WTC11 (cell line): Measurements from ENCODE around the gene TTLL12. TPM values are rescaled to one million over a fixed set of nuclear protein-coding genes. Genes with fewer than 3 reads are reported as not detected.

Experiments used
- ATAC-seq: fragments of 200-7000 bp; cut with Tn5 transposase; 2 replicates; pipeline ENCODE4 v1.10.0; 2021; ENCODE audit warnings: mild to moderate bottlenecking, moderate library complexity
- CTCF ChIA-PET: fragments of 300-600 bp; sonication (Branson Sonifier 250); formaldehyde crosslinking; loops from one replicate; lab custom pipeline; 2021; ENCODE audit warnings: antibody characterized with exemption; lab: Charles Lee
- POLR2A ChIA-PET: fragments of 350-600 bp; sonication (Branson Sonifier 250); formaldehyde crosslinking; loops from one replicate; lab custom pipeline; 2021; ENCODE audit warnings: antibody characterized with exemption; lab: Charles Lee
- DNase-seq: peaks from one replicate; pipeline ENCODE4 v3.0.0; 2021; ENCODE audit warnings: low spot score
- H3K27ac Mint-ChIP-seq: 2 replicates; pipeline ENCODE4 v1.8.0; 2021; ENCODE audit warnings: mixed read lengths
- H3K27me3 Mint-ChIP-seq: 2 replicates; pipeline ENCODE4 v1.8.0; 2021; ENCODE audit warnings: low read depth, mild to moderate bottlenecking, moderate library complexity, mixed read lengths
- H3K36me3 Mint-ChIP-seq: 2 replicates; pipeline ENCODE4 v1.8.0; 2021; ENCODE audit warnings: mixed read lengths
- H3K4me1 Mint-ChIP-seq: 2 replicates; pipeline ENCODE4 v1.8.0; 2022; ENCODE audit warnings: mixed read lengths
- H3K4me3 Mint-ChIP-seq: 2 replicates; pipeline ENCODE4 v1.8.0; 2021; ENCODE audit warnings: mild to moderate bottlenecking, moderate library complexity, mixed read lengths
- H3K9me3 Mint-ChIP-seq: 2 replicates; pipeline ENCODE4 v1.8.0; 2021; ENCODE audit warnings: mixed read lengths
- ATF1 ChIP-seq: sonication (generic); formaldehyde crosslinking; IDR thresholded peaks from 2 replicates; pipeline ENCODE4 v1.8.1; 2023; ENCODE audit warnings: mild to moderate bottlenecking, moderate library complexity, missing genetic modification reagents
- CBFB ChIP-seq: sonication (generic); formaldehyde crosslinking; IDR thresholded peaks from 2 replicates; pipeline ENCODE4 v1.8.1; 2022; ENCODE audit warnings: mild to moderate bottlenecking, low read depth, missing genetic modification reagents
- GRHL2 ChIP-seq: fragments of 250-450 bp; sonication (Bioruptor Pico); IDR thresholded peaks from 2 replicates; pipeline ENCODE4 v1.8.0; 2022; ENCODE audit warnings: mild to moderate bottlenecking, moderate library complexity; ENCODE audit not compliant: insufficient replicate concordance, severe bottlenecking
- GTF2I ChIP-seq: fragments of 250-450 bp; sonication (Bioruptor Pico); conservative IDR thresholded peaks from 2 replicates; pipeline ENCODE4 v1.4.0; 2021; ENCODE audit warnings: mild to moderate bottlenecking
- HMGA2 ChIP-seq: fragments of 250-450 bp; sonication (Bioruptor Pico); IDR thresholded peaks from 2 replicates; pipeline ENCODE4 v1.4.0; 2021; ENCODE audit warnings: mild to moderate bottlenecking, moderate library complexity
- NFATC4 ChIP-seq: fragments of 250-450 bp; sonication (Bioruptor Pico); IDR thresholded peaks from 2 replicates; pipeline ENCODE4 v1.9.0; 2021; ENCODE audit warnings: mild to moderate bottlenecking
- RORB ChIP-seq: fragments of 250-450 bp; sonication (Bioruptor Pico); IDR thresholded peaks from 2 replicates; pipeline ENCODE4 v1.9.0; 2021; ENCODE audit warnings: mild to moderate bottlenecking
- TCF7 ChIP-seq: sonication (generic); formaldehyde crosslinking; IDR thresholded peaks from 2 replicates; pipeline ENCODE4 v1.8.0; 2022; ENCODE audit warnings: mild to moderate bottlenecking, low read depth, missing genetic modification reagents, moderate library complexity
- TEAD1 ChIP-seq: sonication (generic); formaldehyde crosslinking; IDR thresholded peaks from 2 replicates; pipeline ENCODE4 v1.8.0; 2022; ENCODE audit warnings: mild to moderate bottlenecking, missing genetic modification reagents
- TP53 ChIP-seq: sonication (generic); formaldehyde crosslinking; IDR thresholded peaks from 2 replicates; pipeline ENCODE4 v1.8.1; 2023; ENCODE audit warnings: mild to moderate bottlenecking, missing genetic modification reagents
- ZNF423 ChIP-seq: fragments of 250-450 bp; sonication (Bioruptor Pico); IDR thresholded peaks from 2 replicates; pipeline ENCODE4 v2.1.2; 2022; ENCODE audit warnings: mild to moderate bottlenecking, moderate library complexity
- total RNA-seq: library from RNA; stranded (reverse); gene quantifications from 3 replicates; pipeline ENCODE4 v1.2.3, GENCODE V29; 2021
- TF ChIP-seq, protein P1 (sequence below): sonication (generic); formaldehyde crosslinking; IDR thresholded peaks from 2 replicates; pipeline ENCODE4 v1.8.1; 2022; ENCODE audit warnings: low read depth, mild to moderate bottlenecking, moderate library complexity, missing genetic modification reagents, borderline replicate concordance
- TF ChIP-seq, protein P2 (sequence below): sonication (generic); formaldehyde crosslinking; IDR thresholded peaks from 2 replicates; pipeline ENCODE4 v1.8.0; 2023; ENCODE audit warnings: missing genetic modification reagents, mild to moderate bottlenecking, borderline replicate concordance
- TF ChIP-seq, protein P3 (sequence below): sonication (generic); formaldehyde crosslinking; IDR thresholded peaks from 2 replicates; pipeline ENCODE4 v1.8.1; 2022; ENCODE audit warnings: mild to moderate bottlenecking, moderate library complexity, missing genetic modification reagents
- TF ChIP-seq, protein P4 (sequence below): fragments of 250-450 bp; sonication (Bioruptor Pico); conservative IDR thresholded peaks from 2 replicates; pipeline ENCODE4 v1.9.0; 2021; ENCODE audit warnings: mild to moderate bottlenecking

Gene TTLL12
- total RNA-seq, 1 experiment from 2014 or later: 134 TPM

DNA sequence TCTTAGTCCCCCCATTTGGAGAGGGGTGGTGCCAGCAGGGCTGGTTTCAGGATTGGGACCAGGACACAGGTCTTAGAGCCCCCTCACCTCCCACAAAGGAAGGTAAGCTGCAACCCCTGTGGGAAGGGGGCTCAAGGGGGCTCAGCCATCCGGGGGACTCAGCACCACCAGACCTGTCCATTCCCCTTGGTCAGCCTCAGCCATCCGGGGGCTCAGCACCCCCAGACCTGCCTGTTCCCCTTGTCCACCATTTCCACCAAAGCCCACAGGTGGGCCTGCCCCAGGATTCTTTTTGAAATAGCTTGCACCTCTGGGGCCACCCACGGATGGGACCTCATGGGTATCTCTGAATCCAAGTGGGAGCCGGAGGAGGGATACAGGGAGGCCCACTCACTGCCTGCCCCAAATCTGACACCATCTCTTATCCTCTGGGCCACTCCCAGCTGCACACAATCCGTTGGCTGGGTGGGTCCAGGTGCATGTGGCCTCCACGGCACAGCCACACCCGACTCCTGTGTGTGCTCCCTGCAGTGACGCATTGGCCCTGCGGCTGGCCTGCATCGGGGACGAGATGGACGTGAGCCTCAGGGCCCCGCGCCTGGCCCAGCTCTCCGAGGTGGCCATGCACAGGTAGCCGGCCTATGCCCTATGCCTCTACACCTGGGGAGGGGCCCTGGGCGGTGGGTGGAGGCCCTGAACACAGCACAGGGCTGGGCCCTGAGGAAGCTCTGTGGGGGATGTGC lies 59.6 kb downstream of the TTLL12 start (continued):
- TF ChIP-seq, protein P1, sequence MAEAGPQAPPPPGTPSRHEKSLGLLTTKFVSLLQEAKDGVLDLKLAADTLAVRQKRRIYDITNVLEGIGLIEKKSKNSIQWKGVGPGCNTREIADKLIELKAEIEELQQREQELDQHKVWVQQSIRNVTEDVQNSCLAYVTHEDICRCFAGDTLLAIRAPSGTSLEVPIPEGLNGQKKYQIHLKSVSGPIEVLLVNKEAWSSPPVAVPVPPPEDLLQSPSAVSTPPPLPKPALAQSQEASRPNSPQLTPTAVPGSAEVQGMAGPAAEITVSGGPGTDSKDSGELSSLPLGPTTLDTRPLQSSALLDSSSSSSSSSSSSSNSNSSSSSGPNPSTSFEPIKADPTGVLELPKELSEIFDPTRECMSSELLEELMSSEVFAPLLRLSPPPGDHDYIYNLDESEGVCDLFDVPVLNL (CRISPR knock-in tag): no peak
- TF ChIP-seq, protein P2, sequence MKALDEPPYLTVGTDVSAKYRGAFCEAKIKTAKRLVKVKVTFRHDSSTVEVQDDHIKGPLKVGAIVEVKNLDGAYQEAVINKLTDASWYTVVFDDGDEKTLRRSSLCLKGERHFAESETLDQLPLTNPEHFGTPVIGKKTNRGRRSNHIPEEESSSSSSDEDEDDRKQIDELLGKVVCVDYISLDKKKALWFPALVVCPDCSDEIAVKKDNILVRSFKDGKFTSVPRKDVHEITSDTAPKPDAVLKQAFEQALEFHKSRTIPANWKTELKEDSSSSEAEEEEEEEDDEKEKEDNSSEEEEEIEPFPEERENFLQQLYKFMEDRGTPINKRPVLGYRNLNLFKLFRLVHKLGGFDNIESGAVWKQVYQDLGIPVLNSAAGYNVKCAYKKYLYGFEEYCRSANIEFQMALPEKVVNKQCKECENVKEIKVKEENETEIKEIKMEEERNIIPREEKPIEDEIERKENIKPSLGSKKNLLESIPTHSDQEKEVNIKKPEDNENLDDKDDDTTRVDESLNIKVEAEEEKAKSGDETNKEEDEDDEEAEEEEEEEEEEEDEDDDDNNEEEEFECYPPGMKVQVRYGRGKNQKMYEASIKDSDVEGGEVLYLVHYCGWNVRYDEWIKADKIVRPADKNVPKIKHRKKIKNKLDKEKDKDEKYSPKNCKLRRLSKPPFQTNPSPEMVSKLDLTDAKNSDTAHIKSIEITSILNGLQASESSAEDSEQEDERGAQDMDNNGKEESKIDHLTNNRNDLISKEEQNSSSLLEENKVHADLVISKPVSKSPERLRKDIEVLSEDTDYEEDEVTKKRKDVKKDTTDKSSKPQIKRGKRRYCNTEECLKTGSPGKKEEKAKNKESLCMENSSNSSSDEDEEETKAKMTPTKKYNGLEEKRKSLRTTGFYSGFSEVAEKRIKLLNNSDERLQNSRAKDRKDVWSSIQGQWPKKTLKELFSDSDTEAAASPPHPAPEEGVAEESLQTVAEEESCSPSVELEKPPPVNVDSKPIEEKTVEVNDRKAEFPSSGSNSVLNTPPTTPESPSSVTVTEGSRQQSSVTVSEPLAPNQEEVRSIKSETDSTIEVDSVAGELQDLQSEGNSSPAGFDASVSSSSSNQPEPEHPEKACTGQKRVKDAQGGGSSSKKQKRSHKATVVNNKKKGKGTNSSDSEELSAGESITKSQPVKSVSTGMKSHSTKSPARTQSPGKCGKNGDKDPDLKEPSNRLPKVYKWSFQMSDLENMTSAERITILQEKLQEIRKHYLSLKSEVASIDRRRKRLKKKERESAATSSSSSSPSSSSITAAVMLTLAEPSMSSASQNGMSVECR (CRISPR knock-in tag): no peak
- TF ChIP-seq ZNF423 (CRISPR knock-in tag) (no peak), TEAD1 (CRISPR knock-in tag) (no peak)
- TF ChIP-seq, protein P3, sequence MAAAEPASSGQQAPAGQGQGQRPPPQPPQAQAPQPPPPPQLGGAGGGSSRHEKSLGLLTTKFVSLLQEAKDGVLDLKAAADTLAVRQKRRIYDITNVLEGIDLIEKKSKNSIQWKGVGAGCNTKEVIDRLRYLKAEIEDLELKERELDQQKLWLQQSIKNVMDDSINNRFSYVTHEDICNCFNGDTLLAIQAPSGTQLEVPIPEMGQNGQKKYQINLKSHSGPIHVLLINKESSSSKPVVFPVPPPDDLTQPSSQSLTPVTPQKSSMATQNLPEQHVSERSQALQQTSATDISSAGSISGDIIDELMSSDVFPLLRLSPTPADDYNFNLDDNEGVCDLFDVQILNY (CRISPR knock-in tag): no peak

DNA sequence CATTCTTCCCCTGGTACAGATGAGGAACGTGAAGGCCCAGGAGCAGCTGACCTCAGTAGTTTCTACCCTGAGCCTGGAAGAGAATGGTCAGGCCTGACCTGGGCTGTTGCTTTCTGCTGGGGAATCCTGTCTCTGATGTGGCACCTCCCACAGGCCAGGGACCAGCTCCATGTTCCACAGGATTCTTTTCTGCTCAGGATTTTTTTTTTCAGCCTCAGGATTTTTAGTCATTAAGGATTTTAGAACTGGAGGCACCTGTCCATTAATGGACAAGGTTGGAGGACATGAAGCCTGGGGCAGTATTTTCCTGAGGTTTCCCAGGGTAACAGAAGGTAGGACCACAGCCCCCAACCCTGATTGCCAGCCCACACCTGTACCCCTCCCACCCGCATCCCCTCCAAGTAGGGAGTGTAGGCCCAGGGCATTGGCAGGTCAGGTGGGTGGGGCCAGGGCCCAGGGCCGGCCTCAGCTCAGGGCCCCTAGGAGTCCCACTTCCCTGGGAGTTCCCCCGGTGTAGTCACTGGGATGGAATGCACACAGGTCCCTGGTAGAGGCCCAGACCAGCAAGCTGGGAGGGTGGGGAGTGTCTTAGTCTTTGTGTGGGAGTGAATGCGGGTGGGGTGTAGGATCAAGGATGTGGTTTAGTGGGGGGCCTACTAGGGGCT lies 60.3 kb downstream of the TTLL12 start:
- no peak for DNase-seq
- Mint-ChIP-seq H3K27me3 (no peaks in the 10 kb centered on the region), H3K9me3 (no peaks in the 10 kb centered on the region), H3K27ac (0 out of 2 replicates have a peak overlapping the region, but pooled peaks have one; percentile 19), H3K36me3 (no peaks in the 10 kb centered on the region), H3K4me3 (no peak overlapping the region), H3K4me1 (peaks cover 9% of the 10 kb centered on the region)
- no peak; the same call in 1 of the 2 replicates for ATAC-seq
- ChIA-PET POLR2A (interaction anchor here (0.6 kb wide), 1 partner anchor 39 kb away, joined by 5 read pairs; no protein-coding TSS in a partner anchor), CTCF (no interaction called here)
- TF ChIP-seq TP53 (CRISPR knock-in tag) (no peak), HMGA2 (CRISPR knock-in tag) (no peak), RORB (CRISPR knock-in tag) (no peak)
- TF ChIP-seq, protein P1 (CRISPR knock-in tag): no peak

DNA sequence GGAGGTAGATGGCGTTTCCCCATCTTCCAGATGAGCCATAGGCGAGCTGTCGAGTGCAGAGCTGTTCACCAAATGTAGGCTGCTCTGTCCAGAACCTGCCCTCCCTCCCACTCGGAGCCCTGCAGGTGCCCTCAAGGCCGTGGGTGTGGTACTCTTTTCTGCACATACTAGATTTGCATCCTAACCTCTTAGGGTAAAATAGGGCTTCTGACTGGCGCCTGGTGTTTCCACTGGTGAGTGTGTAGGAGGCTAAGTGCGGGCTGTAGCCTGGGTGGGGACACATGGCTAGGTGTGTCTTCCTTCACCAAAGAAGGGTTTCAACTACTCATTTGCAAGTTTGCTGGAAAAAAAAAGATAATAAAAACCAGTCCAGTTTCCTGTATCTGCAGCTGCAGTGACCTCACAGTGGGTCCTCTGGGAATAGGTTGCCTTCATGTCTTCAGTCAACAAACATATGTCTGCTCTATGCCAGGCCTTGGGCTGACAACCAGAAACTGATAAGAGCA lies 67.9 kb downstream of the TTLL12 start:
- Mint-ChIP-seq H3K4me3 (no peak overlapping the region), H3K9me3 (no peaks in the 10 kb centered on the region), H3K36me3 (no peaks in the 10 kb centered on the region), H3K27me3 (peaks cover 9% of the 10 kb centered on the region), H3K4me1 (peaks cover 6% of the 10 kb centered on the region; the same call in 1 of the 2 replicates), H3K27ac (no peak overlapping the region)
- no peak for TF ChIP-seq ATF1 (CRISPR knock-in tag)
- no peak for TF ChIP-seq GTF2I (CRISPR knock-in tag)
- TF ChIP-seq GRHL2 (CRISPR knock-in tag): no peak
- TF ChIP-seq CBFB (CRISPR knock-in tag): no peak
- TF ChIP-seq, protein P4, sequence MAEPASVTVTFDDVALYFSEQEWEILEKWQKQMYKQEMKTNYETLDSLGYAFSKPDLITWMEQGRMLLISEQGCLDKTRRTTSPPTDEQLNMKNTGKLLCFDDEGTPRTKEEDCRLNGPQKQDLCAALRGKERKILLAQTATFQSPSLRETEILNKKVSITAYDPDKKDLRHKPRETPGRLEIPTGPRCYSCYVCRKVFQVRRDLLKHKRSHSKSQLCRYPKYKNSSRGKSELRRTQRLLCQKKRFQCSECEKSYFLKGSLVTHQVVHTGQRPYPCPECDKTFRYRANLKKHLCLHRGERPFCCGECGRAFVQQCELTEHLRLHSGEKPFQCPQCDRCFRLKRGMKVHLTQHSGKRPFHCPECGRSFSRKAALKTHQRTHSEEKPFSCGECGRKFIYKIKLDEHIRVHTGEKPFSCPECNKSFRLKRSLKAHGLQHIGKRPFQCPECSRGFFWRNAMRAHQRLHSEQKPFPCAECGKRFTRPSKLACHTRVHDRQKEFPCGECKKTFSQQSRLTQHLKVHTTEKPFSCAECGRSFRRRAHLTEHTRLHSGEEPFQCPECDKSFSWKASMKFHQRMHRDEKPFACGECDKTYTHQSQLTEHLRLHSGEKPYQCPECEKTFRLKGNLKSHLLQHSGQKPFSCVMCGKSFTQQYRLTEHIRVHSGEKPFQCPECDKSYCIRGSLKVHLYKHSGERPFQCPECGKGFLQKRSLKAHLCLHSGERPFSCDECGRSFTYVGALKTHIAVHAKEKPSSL (CRISPR knock-in tag): no peak
- no peak for TF ChIP-seq NFATC4
- TF ChIP-seq TCF7 (CRISPR knock-in tag): no peak
- CTCF ChIA-PET: interaction anchor here (0.6 to 1.0 kb wide), 3 partner anchors 13 to 59 kb away, joined by 3 read pairs; no protein-coding TSS in a partner anchor
- ATAC-seq (no peak), DNase-seq (no peak)
- POLR2A ChIA-PET: no interaction called here
